GM19099 (cell line): ENCODE data around the gene OR52N5.

Experiments
- POLR2A ChIP-seq: IDR thresholded peaks from 3 replicates; pipeline ENCODE4 v1.6.1; 2011; ENCODE audit warnings: low read depth; ENCODE audit not compliant: insufficient read length; ENCODE audit errors: extremely low read depth

OR52N5 gene

GRCh38 chr11:5738431-5738830 lies 44.7 kb downstream of the OR52N5 start:
- no peak for TF ChIP-seq POLR2A

- no peak for TF ChIP-seq POLR2A
These were observed 45.3 kb downstream of the OR52N5 start for GRCh38 chr11:5737670-5738392.

- no peak for TF ChIP-seq POLR2A
These were observed 46.1 kb downstream of the OR52N5 start for GRCh38 chr11:5737091-5737490.

GRCh38 chr11:5736396-5736795 lies 46.8 kb downstream of the OR52N5 start, which contains the start of gene OR56B1:
Gene OR56B1, plus strand, starts transcription at chr11:5736448. Its CDS starts 69 bp downstream, at chr11:5736517.
- TF ChIP-seq POLR2A = no peak

GRCh38 chr11:5727691-5728090 lies 55.5 kb downstream of the OR52N5 start:
- TF ChIP-seq POLR2A = no peak

GRCh38 chr11:5726351-5726750 lies 56.8 kb downstream of the OR52N5 start:
- no peak for TF ChIP-seq POLR2A
